Parathyroid adenoma (tissue), 2 donors: ENCODE results near the gene ATAT1.
"Not testable (repeated sequence)": the region's sequence is repeated elsewhere in the genome, so short reads cannot be mapped to it uniquely, and the experiment has no call there.

ENCODE experiments used
- H2AFZ ChIP-seq: fragments of 300-600 bp; sonication (generic); one replicate; pipeline ENCODE4 v1.7.0; 2017; ENCODE audit warnings: antibody characterized with exemption, mild to moderate bottlenecking
- H3K27ac ChIP-seq: fragments of 300-600 bp; sonication (generic); one replicate; pipeline ENCODE4 v1.7.0; 2017
- H3K27me3 ChIP-seq: fragments of 300-600 bp; sonication (generic); one replicate; pipeline ENCODE4 v1.7.0; 2017; ENCODE audit warnings: low read length; ENCODE audit not compliant: control insufficient read depth, insufficient read depth
- H3K36me3 ChIP-seq: fragments of 300-600 bp; sonication (generic); one replicate; pipeline ENCODE4 v1.7.0; 2017; ENCODE audit warnings: low read length; ENCODE audit not compliant: control insufficient read depth, insufficient read depth
- H3K4me1 ChIP-seq: fragments of 300-600 bp; sonication (generic); one replicate; pipeline ENCODE4 v1.7.0; 2017; ENCODE audit warnings: control low read depth
- H3K4me2 ChIP-seq: fragments of 300-600 bp; sonication (generic); one replicate; pipeline ENCODE4 v1.7.0; 2017; ENCODE audit warnings: low read length
- H3K4me3 ChIP-seq: fragments of 300-600 bp; sonication (generic); one replicate; pipeline ENCODE4 v1.7.0; 2017; ENCODE audit warnings: low read depth, low read length
- H3K79me2 ChIP-seq: fragments of 300-600 bp; sonication (generic); one replicate; pipeline ENCODE4 v1.7.0; 2017; ENCODE audit warnings: control low read depth
- H3K9ac ChIP-seq: fragments of 300-600 bp; sonication (generic); one replicate; pipeline ENCODE4 v1.7.0; 2017; ENCODE audit warnings: mild to moderate bottlenecking
- H3K9me3 ChIP-seq: fragments of 300-600 bp; sonication (generic); one replicate; pipeline ENCODE4 v1.7.0; 2017; ENCODE audit warnings: low read length; ENCODE audit not compliant: control insufficient read depth
- CTCF ChIP-seq: fragments of 300-600 bp; sonication (generic); IDR thresholded peaks from one replicate; pipeline ENCODE4 v1.7.0; 2017; ENCODE audit warnings: antibody characterized with exemption, mild to moderate bottlenecking
- donor health status: primary hyperparathyroidism.

The ATAT1 gene

GRCh38 chr6:30651143-30651542 lies 24.5 kb downstream of the ATAT1 start:
- no peak overlapping the region for H2AFZ ChIP-seq
- no peaks in the 10 kb centered on the region for H3K9me3 ChIP-seq
- peaks cover 18% of the 10 kb centered on the region for H3K79me2 ChIP-seq
- H3K4me2 ChIP-seq: no peak overlapping the region
- no peaks in the 10 kb centered on the region for H3K36me3 ChIP-seq
- H3K27me3 ChIP-seq: no peaks in the 10 kb centered on the region
- H3K4me1 ChIP-seq: peaks cover 5% of the 10 kb centered on the region
- no peak overlapping the region for H3K9ac ChIP-seq
- H3K27ac ChIP-seq: no peak overlapping the region
- no peak overlapping the region for H3K4me3 ChIP-seq
- no peak for TF ChIP-seq CTCF

- Histone ChIP-seq H3K27me3 (no peaks in the 10 kb centered on the region), H3K9ac (no peak overlapping the region), H3K4me3 (no peak overlapping the region), H3K27ac (no peak overlapping the region), H2AFZ (no peak overlapping the region), H3K4me1 (no peaks in the 10 kb centered on the region), H3K36me3 (no peaks in the 10 kb centered on the region), H3K79me2 (no peaks in the 10 kb centered on the region), H3K9me3 (no peaks in the 10 kb centered on the region), H3K4me2 (no peak overlapping the region)
- no peak for TF ChIP-seq CTCF
Observed at GRCh38 chr6:30654798-30655742, 28.4 kb downstream of the ATAT1 start.

GRCh38 chr6:30655743-30656094 lies 29.0 kb downstream of the ATAT1 start:
- H3K4me1 ChIP-seq: no peaks in the 10 kb centered on the region
- no peaks in the 10 kb centered on the region for H3K27me3 ChIP-seq
- H3K4me3 ChIP-seq: no peak overlapping the region
- H2AFZ ChIP-seq: no peak overlapping the region
- H3K4me2 ChIP-seq: no peak overlapping the region
- no peak overlapping the region for H3K27ac ChIP-seq
- H3K79me2 ChIP-seq: no peaks in the 10 kb centered on the region
- no peaks in the 10 kb centered on the region for H3K9me3 ChIP-seq
- no peaks in the 10 kb centered on the region for H3K36me3 ChIP-seq
- no peak overlapping the region for H3K9ac ChIP-seq
- no peak for TF ChIP-seq CTCF

- Histone ChIP-seq H3K9me3 (no peaks in the 10 kb centered on the region), H3K4me2 (no peak overlapping the region), H3K27me3 (no peaks in the 10 kb centered on the region), H3K36me3 (no peaks in the 10 kb centered on the region), H3K4me1 (no peaks in the 10 kb centered on the region), H2AFZ (no peak overlapping the region), H3K79me2 (no peaks in the 10 kb centered on the region), H3K9ac (no peak overlapping the region), H3K4me3 (no peak overlapping the region), H3K27ac (no peak overlapping the region)
- no peak for TF ChIP-seq CTCF
Observed at GRCh38 chr6:30656513-30656912, 29.8 kb downstream of the ATAT1 start.

- no peaks in the 10 kb centered on the region for H3K36me3 ChIP-seq
- no peak for TF ChIP-seq CTCF
Observed at GRCh38 chr6:30657454-30657853, 30.8 kb downstream of the ATAT1 start.

GRCh38 chr6:30657922-30658321 lies 31.2 kb downstream of the ATAT1 start:
- not testable (repeated sequence) for H3K9me3 ChIP-seq, H3K27ac ChIP-seq, H2AFZ ChIP-seq, H3K4me1 ChIP-seq, H3K4me2 ChIP-seq, H3K79me2 ChIP-seq, H3K36me3 ChIP-seq, H3K27me3 ChIP-seq, H3K9ac ChIP-seq, H3K4me3 ChIP-seq

More at GRCh38 chr6:30657454-30657853, 30.8 kb downstream of the ATAT1 start:
- Histone ChIP-seq H3K4me3 (no peak overlapping the region), H3K9ac (no peak overlapping the region), H2AFZ (no peak overlapping the region), H3K4me2 (no peak overlapping the region), H3K27ac (no peak overlapping the region), H3K27me3 (no peaks in the 10 kb centered on the region), H3K79me2 (no peaks in the 10 kb centered on the region), H3K9me3 (no peaks in the 10 kb centered on the region), H3K4me1 (no peaks in the 10 kb centered on the region)
